Vagina (tissue), 2 donors: ENCODE data around the gene CSTA.

ENCODE experiments used
- POLR2A ChIP-seq, 2 donors: fragments of 450-650 bp; IDR thresholded peaks; one replicate each; pipeline ENCODE4 v1.6.1; 2017; ENCODE audit warnings: antibody characterized with exemption in 2 of 2, mild to moderate bottlenecking in 2 of 2, moderate library complexity in 2 of 2
- TF ChIP-seq, protein P1 (sequence below), 3 experiments: fragments of 450-650 bp in 2 of 3; fragments of 200-600 bp in 1 of 3; sonication (generic) in 1 of 3; IDR thresholded peaks; one replicate each; pipeline ENCODE4 v1.5.1; 2017 to 2019; ENCODE audit warnings: antibody characterized with exemption in 3 of 3, mild to moderate bottlenecking in 2 of 3, moderate library complexity in 2 of 3

DNA sequence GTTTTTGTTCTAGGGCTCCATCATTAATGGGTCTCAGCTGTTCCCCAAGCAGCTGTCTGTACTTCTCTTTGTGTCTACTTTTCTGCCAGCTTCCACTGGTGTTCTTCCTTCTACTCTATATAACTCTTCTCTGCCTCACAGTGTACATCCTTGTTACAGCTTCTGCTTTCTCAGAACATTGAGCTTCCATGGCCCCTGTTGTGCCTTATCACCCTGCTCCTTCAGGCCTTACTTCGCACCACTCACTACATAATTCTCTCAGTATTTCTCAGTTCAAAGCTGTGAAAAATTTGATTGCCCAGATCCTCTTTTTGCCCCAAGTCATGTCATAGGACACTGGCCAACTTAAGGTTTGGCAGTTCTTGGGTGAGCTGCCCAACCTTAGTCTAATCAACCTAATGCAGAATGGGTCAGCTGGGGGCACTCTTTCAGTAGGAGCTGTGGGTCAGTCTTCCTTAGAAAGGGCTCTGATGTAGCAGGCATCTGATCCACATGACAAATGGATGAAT is 28.9 kb downstream of the CSTA start:
- TF ChIP-seq, protein P1, sequence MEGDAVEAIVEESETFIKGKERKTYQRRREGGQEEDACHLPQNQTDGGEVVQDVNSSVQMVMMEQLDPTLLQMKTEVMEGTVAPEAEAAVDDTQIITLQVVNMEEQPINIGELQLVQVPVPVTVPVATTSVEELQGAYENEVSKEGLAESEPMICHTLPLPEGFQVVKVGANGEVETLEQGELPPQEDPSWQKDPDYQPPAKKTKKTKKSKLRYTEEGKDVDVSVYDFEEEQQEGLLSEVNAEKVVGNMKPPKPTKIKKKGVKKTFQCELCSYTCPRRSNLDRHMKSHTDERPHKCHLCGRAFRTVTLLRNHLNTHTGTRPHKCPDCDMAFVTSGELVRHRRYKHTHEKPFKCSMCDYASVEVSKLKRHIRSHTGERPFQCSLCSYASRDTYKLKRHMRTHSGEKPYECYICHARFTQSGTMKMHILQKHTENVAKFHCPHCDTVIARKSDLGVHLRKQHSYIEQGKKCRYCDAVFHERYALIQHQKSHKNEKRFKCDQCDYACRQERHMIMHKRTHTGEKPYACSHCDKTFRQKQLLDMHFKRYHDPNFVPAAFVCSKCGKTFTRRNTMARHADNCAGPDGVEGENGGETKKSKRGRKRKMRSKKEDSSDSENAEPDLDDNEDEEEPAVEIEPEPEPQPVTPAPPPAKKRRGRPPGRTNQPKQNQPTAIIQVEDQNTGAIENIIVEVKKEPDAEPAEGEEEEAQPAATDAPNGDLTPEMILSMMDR (IDR thresholded peaks at IDR 0.05) = no peak
- TF ChIP-seq POLR2A (IDR thresholded peaks at IDR 0.05) = no peak
